H9 (cell line): ENCODE measurements around the gene CNTD1. TPM values are rescaled to one million over a fixed set of nuclear protein-coding genes. Genes with fewer than 3 reads are reported as not detected.

Experiments
- DNase-seq: peaks from one replicate; pipeline ENCODE4 v3.0.0-alpha.2; 2017
- H2AFZ ChIP-seq: one replicate; pipeline ENCODE4 v1.6.1; 2013; ENCODE audit warnings: mild to moderate bottlenecking, low read length, control low read depth, moderate library complexity
- H2AK5ac ChIP-seq: 2 replicates; pipeline ENCODE4 v1.6.1; 2013; ENCODE audit warnings: low read length, control low read depth, mixed read lengths; ENCODE audit not compliant: insufficient read length
- H2BK120ac ChIP-seq: one replicate; pipeline ENCODE4 v1.6.1; 2013; ENCODE audit warnings: low read depth, mild to moderate bottlenecking, low read length, control low read depth, inconsistent platforms; ENCODE audit not compliant: poor library complexity, severe bottlenecking
- H2BK12ac ChIP-seq: 2 replicates; pipeline ENCODE4 v1.6.1; 2013; ENCODE audit warnings: low read length, control low read depth, mixed read lengths, low read depth; ENCODE audit not compliant: insufficient read length
- H2BK15ac ChIP-seq: 2 replicates; pipeline ENCODE4 v1.6.1; 2013; ENCODE audit warnings: low read depth, low read length, control low read depth
- H2BK20ac ChIP-seq: one replicate; pipeline ENCODE4 v1.6.1; 2013; ENCODE audit warnings: low read depth, mild to moderate bottlenecking, low read length, control low read depth, inconsistent platforms; ENCODE audit not compliant: poor library complexity, severe bottlenecking
- H2BK5ac ChIP-seq: 2 replicates; pipeline ENCODE4 v1.6.1; 2013; ENCODE audit warnings: low read length, control low read depth, mixed read lengths; ENCODE audit not compliant: insufficient read length
- H3K14ac ChIP-seq: 2 replicates; pipeline ENCODE4 v1.6.1; 2013; ENCODE audit warnings: low read length, control low read depth; ENCODE audit not compliant: insufficient read depth
- H3K18ac ChIP-seq: 2 replicates; pipeline ENCODE4 v1.6.1; 2013; ENCODE audit warnings: low read depth, mild to moderate bottlenecking, mixed read lengths, low read length, control low read depth; ENCODE audit not compliant: insufficient read length
- H3K23ac ChIP-seq: 2 replicates; pipeline ENCODE4 v1.6.1; 2013; ENCODE audit warnings: low read length, control low read depth, mixed read lengths, low read depth; ENCODE audit not compliant: insufficient read length
- H3K23me2 ChIP-seq: 2 replicates; pipeline ENCODE4 v1.6.1; 2013; ENCODE audit warnings: low read depth, mild to moderate bottlenecking, mixed read lengths, low read length, control low read depth; ENCODE audit not compliant: insufficient read length, poor library complexity, severe bottlenecking
- H3K27ac ChIP-seq: 2 replicates; pipeline ENCODE4 v1.5.1; 2013; ENCODE audit warnings: low read length, control low read depth, mixed read lengths, low read depth; ENCODE audit not compliant: insufficient read length
- H3K27me3 ChIP-seq: 2 replicates; pipeline ENCODE4 v1.6.1; 2013; ENCODE audit warnings: low read length, control low read depth, inconsistent platforms; ENCODE audit not compliant: insufficient read depth
- H3K4ac ChIP-seq: 2 replicates; pipeline ENCODE4 v1.6.1; 2013; ENCODE audit warnings: low read depth, mild to moderate bottlenecking, control low read depth, inconsistent platforms, low read length, moderate library complexity
- H3K4me1 ChIP-seq: 2 replicates; pipeline ENCODE4 v1.6.1; 2013; ENCODE audit warnings: low read length, control low read depth, inconsistent platforms; ENCODE audit not compliant: insufficient read depth
- H3K4me2 ChIP-seq: 2 replicates; pipeline ENCODE4 v1.6.1; 2013; ENCODE audit warnings: low read length, control low read depth, mixed read lengths; ENCODE audit not compliant: insufficient read length, insufficient read depth
- H3K56ac ChIP-seq: 2 replicates; pipeline ENCODE4 v1.6.1; 2013; ENCODE audit warnings: low read depth, mild to moderate bottlenecking, mixed read lengths, low read length, control low read depth; ENCODE audit not compliant: insufficient read length
- H3K79me1 ChIP-seq: 2 replicates; pipeline ENCODE4 v1.6.1; 2013; ENCODE audit warnings: low read depth, mild to moderate bottlenecking, moderate library complexity, low read length, control low read depth, inconsistent platforms; ENCODE audit not compliant: insufficient read depth, poor library complexity, severe bottlenecking
- H3K79me2 ChIP-seq: 2 replicates; pipeline ENCODE4 v1.6.1; 2013; ENCODE audit warnings: low read length, control low read depth, inconsistent platforms; ENCODE audit not compliant: insufficient read depth
- H3K9ac ChIP-seq: 2 replicates; pipeline ENCODE4 v1.6.1; 2013; ENCODE audit warnings: low read length, control low read depth, mixed read lengths; ENCODE audit not compliant: insufficient read length; ENCODE audit errors: extremely low read depth
- H3K9me3 ChIP-seq: one replicate; pipeline ENCODE4 v1.6.1; 2013; ENCODE audit warnings: low read depth, low read length, inconsistent platforms; ENCODE audit not compliant: control insufficient read depth
- H3T11ph ChIP-seq: one replicate; pipeline ENCODE4 v1.6.1; 2013; ENCODE audit warnings: mild to moderate bottlenecking, low read length, control low read depth, inconsistent platforms
- H4K20me1 ChIP-seq: one replicate; pipeline ENCODE4 v1.6.1; 2013; ENCODE audit not compliant: control insufficient read depth, insufficient read length, insufficient read depth
- H4K5ac ChIP-seq: 2 replicates; pipeline ENCODE4 v1.6.1; 2013; ENCODE audit warnings: low read depth, mild to moderate bottlenecking, mixed read lengths, low read length, control low read depth; ENCODE audit not compliant: insufficient read length
- H4K8ac ChIP-seq: replicated peaks from 2 replicates; pipeline ENCODE4 v1.6.1; 2013; ENCODE audit warnings: low read length, control low read depth, mixed read lengths, low read depth; ENCODE audit not compliant: insufficient read length
- H4K91ac ChIP-seq: 2 replicates; pipeline ENCODE4 v1.6.1; 2013; ENCODE audit warnings: low read depth, mild to moderate bottlenecking, moderate library complexity, mixed read lengths, low read length, control low read depth; ENCODE audit not compliant: insufficient read length
- H3K27ac Mint-ChIP-seq, 3 experiments: 2 replicates in 2 of 3; 3 replicates in 1 of 3; pipeline ENCODE4 v1.8.0; 2020 to 2021; ENCODE audit warnings: mixed read lengths in 3 of 3, mild to moderate bottlenecking in 1 of 3, moderate library complexity in 1 of 3
- H3K27me3 Mint-ChIP-seq: 2 replicates; pipeline ENCODE4 v1.8.0; 2021; ENCODE audit warnings: low read depth, mild to moderate bottlenecking, moderate library complexity, mixed read lengths
- H3K36me3 Mint-ChIP-seq, 3 experiments: 2 replicates in 2 of 3; 3 replicates in 1 of 3; pipeline ENCODE4 v1.8.0; 2020 to 2021; ENCODE audit warnings: low read depth in 3 of 3, mixed read lengths in 3 of 3; ENCODE audit not compliant: insufficient read depth in 1 of 3
- H3K4me1 Mint-ChIP-seq, 2 experiments: 2 replicates each; pipeline ENCODE4 v1.8.0; 2020; ENCODE audit warnings: mixed read lengths in 2 of 2
- H3K4me3 Mint-ChIP-seq, 2 experiments: 2 replicates in 1 of 2; 3 replicates in 1 of 2; pipeline ENCODE4 v1.8.0; 2020 to 2021; ENCODE audit warnings: mild to moderate bottlenecking in 2 of 2, mixed read lengths in 2 of 2, moderate library complexity in 1 of 2
- H3K9me3 Mint-ChIP-seq, 2 experiments: 2 replicates in 1 of 2; 3 replicates in 1 of 2; pipeline ENCODE4 v1.8.0; 2020; ENCODE audit warnings: mild to moderate bottlenecking in 2 of 2, mixed read lengths in 2 of 2, moderate library complexity in 1 of 2
- CTCF ChIP-seq: fragments of 200-600 bp; sonication (generic); conservative IDR thresholded peaks from 3 replicates; pipeline ENCODE4 v1.8.0; 2021; ENCODE audit warnings: antibody characterized with exemption, mild to moderate bottlenecking
- WGBS: extraction: QIAGEN DNeasy Blood & Tissue Kit; methylation state at CpG from one replicate; pipeline ENCODE4 v1.1.7; 2013; ENCODE audit warnings: missing lambda C conversion rate, low lambda C conversion rate, mixed read lengths; ENCODE audit not compliant: insufficient read length; ENCODE audit errors: extremely low coverage; 5-methylcytosine and 5-hydroxymethylcytosine counted together
- total RNA-seq: library from RNA; stranded (reverse); gene quantifications from 2 replicates; pipeline ENCODE4 v1.2.1, GENCODE V29; 2021

Gene CNTD1
- total RNA-seq, 1 experiment from 2014 or later, result not detected

DNA sequence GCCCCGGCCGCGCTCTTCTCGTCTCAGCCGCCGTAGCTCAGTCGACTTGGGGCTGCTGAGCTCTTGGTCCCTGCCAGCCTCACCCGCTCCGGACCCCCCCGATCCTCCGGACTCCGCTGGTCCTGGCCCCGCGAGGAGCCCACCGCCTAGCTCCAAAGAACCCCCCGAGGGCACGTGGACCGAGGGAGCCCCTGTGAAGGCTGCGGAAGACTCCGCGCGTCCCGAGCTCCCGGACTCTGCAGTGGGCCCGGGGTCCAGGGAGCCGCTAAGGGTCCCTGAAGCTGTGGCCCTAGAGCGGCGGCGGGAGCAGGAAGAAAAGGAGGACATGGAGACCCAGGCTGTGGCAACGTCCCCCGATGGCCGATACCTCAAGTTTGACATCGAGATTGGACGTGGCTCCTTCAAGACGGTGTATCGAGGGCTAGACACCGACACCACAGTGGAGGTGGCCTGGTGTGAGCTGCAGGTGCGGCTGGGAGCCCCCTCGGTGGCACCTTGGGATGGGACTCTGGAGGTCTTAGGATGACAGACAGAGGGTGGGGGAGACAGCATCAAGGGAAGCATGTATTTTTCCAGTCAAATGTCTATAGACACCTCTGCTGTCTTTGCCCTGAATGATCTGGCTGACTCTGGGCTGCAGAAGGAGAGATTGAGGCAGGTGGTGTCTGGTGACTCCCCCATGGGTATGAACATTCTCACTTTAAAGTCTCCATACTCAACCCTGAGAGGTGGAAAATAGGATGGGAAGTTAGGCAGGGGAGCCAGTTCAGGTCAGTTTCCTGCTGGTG, 17.6 kb upstream of the CNTD1 start:
- Histone ChIP-seq H3K23me2 (peaks cover 8% of the 10 kb centered on the region), H2AFZ (no peak overlapping the region)

More for the DNA sequence above, 17.6 kb upstream of the CNTD1 start:
- Histone ChIP-seq H4K5ac (no peak overlapping the region), H2AK5ac (no peak overlapping the region), H2BK12ac (no peak overlapping the region), H3K4ac (no peak overlapping the region), H4K20me1 (no peaks in the 10 kb centered on the region), H2BK20ac (no peak overlapping the region), H3K23ac (no peak overlapping the region), H3K4me2 (peak overlapping the region; percentile 47), H2BK5ac (no peak overlapping the region), H3K4me1 (no peaks in the 10 kb centered on the region), H3K79me2 (no peaks in the 10 kb centered on the region), H4K8ac (no peak overlapping the region), H3K27ac (no peak overlapping the region), H2BK15ac (no peak overlapping the region), H4K91ac (no peak overlapping the region), H3K56ac (no peak overlapping the region), H3T11ph (no peak overlapping the region), H3K9ac (no peak overlapping the region), H2BK120ac (no peak overlapping the region), H3K79me1 (no peaks in the 10 kb centered on the region), H3K18ac (no peak overlapping the region), H3K14ac (no peak overlapping the region; the same call in 1 of the 2 replicates), H3K27me3 (peaks cover 10% of the 10 kb centered on the region; the same call in 1 of the 2 replicates), H3K9me3 (no peaks in the 10 kb centered on the region)
- peak overlapping the region; percentile 60 to 80 for H3K4me3 Mint-ChIP-seq
- no peaks in the 10 kb centered on the region for H3K9me3 Mint-ChIP-seq
- peaks cover 3 to 29% (median 28%) of the 10 kb centered on the region in 3 experiments for H3K36me3 Mint-ChIP-seq
- peaks cover 28% of the 10 kb centered on the region for H3K27me3 Mint-ChIP-seq
- peak; percentile 37 for DNase-seq
- WGBS, result no CpG with 5 or more reads among the region's 39 CpGs
- peaks cover 21 to 22% of the 10 kb centered on the region in 2 experiments for H3K4me1 Mint-ChIP-seq
- no peak overlapping the region for H3K27ac Mint-ChIP-seq
- TF ChIP-seq CTCF, result no peak
